ENCODE measurements around the gene AGO4.

GRCh38 chr1:35850716-35851115 is 42.9 kb downstream of the AGO4 start:
- TF ChIP-seq POLR2A (IDR thresholded peaks at IDR 0.05) (no peak), CTCF (IDR thresholded peaks at IDR 0.05) (no peak)
